Esophagus squamous epithelium (tissue), 5 donors: ENCODE data around the gene HRC. TPM values are rescaled to one million over a fixed set of nuclear protein-coding genes. Genes with fewer than 3 reads are reported as not detected.

ENCODE experiments used
- DNase-seq: peaks from one replicate; lab custom pipeline; 2025; lab: John Stamatoyannopoulos, UW
- H3K27ac ChIP-seq, 4 donors: fragments of 200-600 bp; sonication (generic); one replicate each; pipeline ENCODE4 v1.5.1; 2016 to 2019; ENCODE audit warnings: mild to moderate bottlenecking in 1 of 4
- H3K27me3 ChIP-seq, 4 donors: fragments of 200-600 bp; sonication (generic); 1 replicate in 3 of 4; 2 replicates in 1 of 4; pipeline versions ENCODE4 v1.5.1 to v1.6.0; 2017 to 2021; ENCODE audit warnings: antibody characterized with exemption in 1 of 4
- H3K36me3 ChIP-seq, 3 donors: fragments of 200-600 bp; sonication (generic); one replicate each; pipeline ENCODE4 v1.5.1; 2016 to 2019
- H3K4me1 ChIP-seq, 3 donors: fragments of 200-600 bp; sonication (generic); one replicate each; pipeline ENCODE4 v1.5.1; 2017 to 2019
- H3K4me3 ChIP-seq, 4 donors: fragments of 200-600 bp; sonication (generic); 1 replicate in 3 of 4; 2 replicates in 1 of 4; pipeline ENCODE4 v1.5.1; 2016 to 2019; ENCODE audit warnings: mild to moderate bottlenecking in 2 of 4, moderate library complexity in 1 of 4
- H3K9me3 ChIP-seq, 3 donors: fragments of 200-600 bp; sonication (generic); one replicate each; pipeline ENCODE4 v1.5.1; 2016 to 2019
- POLR2A ChIP-seq, 4 donors: fragments of 450-650 bp; IDR thresholded peaks; one replicate each; pipeline ENCODE4 v1.6.1; 2017; ENCODE audit warnings: antibody characterized with exemption in 4 of 4, mild to moderate bottlenecking in 4 of 4, moderate library complexity in 3 of 4
- WGBS, 2 donors: methylation state at CpG; one replicate each; pipeline ENCODE4 v1.1.5; 2018; 5-methylcytosine and 5-hydroxymethylcytosine counted together
- intact Hi-C: fragments of 100-400 bp; cut with DNase I; formaldehyde crosslinking; loops from one replicate; pipeline ENCODE4 v1.15.0; 2022
- total RNA-seq, 4 donors: library from RNA; depleted of rRNA; stranded (reverse); fragments of >200 nt; gene quantifications; one replicate each; pipeline ENCODE4 v1.1.0, GENCODE V29; 2016
- TF ChIP-seq, protein P1 (sequence below), 6 experiments: fragments of 450-650 bp in 4 of 6; fragments of 200-600 bp in 2 of 6; sonication (generic) in 2 of 6; IDR thresholded peaks; one replicate each; pipeline ENCODE4 v1.5.1; 2016 to 2019; ENCODE audit warnings: antibody characterized with exemption in 6 of 6, mild to moderate bottlenecking in 4 of 6, moderate library complexity in 4 of 6
- donor health status: DM: yes; HTN: yes; CAD: no.

HRC gene
- total RNA-seq, 4 donors from 2014 or later, result 0.13 to 1.1 (median 0.38) TPM

GRCh38 chr19:49117677-49118564 lies 37.3 kb downstream of the HRC start:
- Histone ChIP-seq H3K4me3 (peak overlapping the region; percentile 57 to 79 (median 72)), H3K9me3 (no peaks in the 10 kb centered on the region), H3K4me1 (peaks cover 25 to 62% (median 29%) of the 10 kb centered on the region in 3 donors), H3K27ac (peak overlapping the region; percentile 93 to 98 (median 94)), H3K36me3 (no peaks in the 10 kb centered on the region), H3K27me3 (peaks cover 0 to 5% (median 0%) of the 10 kb centered on the region in 4 donors)
- TF ChIP-seq POLR2A (IDR thresholded peaks at IDR 0.05), result no peak
- TF ChIP-seq, protein P1, sequence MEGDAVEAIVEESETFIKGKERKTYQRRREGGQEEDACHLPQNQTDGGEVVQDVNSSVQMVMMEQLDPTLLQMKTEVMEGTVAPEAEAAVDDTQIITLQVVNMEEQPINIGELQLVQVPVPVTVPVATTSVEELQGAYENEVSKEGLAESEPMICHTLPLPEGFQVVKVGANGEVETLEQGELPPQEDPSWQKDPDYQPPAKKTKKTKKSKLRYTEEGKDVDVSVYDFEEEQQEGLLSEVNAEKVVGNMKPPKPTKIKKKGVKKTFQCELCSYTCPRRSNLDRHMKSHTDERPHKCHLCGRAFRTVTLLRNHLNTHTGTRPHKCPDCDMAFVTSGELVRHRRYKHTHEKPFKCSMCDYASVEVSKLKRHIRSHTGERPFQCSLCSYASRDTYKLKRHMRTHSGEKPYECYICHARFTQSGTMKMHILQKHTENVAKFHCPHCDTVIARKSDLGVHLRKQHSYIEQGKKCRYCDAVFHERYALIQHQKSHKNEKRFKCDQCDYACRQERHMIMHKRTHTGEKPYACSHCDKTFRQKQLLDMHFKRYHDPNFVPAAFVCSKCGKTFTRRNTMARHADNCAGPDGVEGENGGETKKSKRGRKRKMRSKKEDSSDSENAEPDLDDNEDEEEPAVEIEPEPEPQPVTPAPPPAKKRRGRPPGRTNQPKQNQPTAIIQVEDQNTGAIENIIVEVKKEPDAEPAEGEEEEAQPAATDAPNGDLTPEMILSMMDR (IDR thresholded peaks at IDR 0.05), result no peak
- no peak for DNase-seq
- WGBS, 2 donors, result 37 to 57% methylated on average over 10 to 14 of the region's 26 CpGs
- intact Hi-C loops, result no loop called here

- DNase-seq, result no peak
- Histone ChIP-seq H3K9me3 (no peaks in the 10 kb centered on the region), H3K27me3 (peaks cover 0 to 5% (median 0%) of the 10 kb centered on the region in 4 donors), H3K4me3 (no peak overlapping the region), H3K36me3 (no peaks in the 10 kb centered on the region), H3K27ac (no peak overlapping the region), H3K4me1 (peaks cover 25 to 64% (median 29%) of the 10 kb centered on the region in 3 donors)
- WGBS, 2 donors, result 33% methylated on average over 1 of the region's 1 CpG
- no peak for TF ChIP-seq POLR2A (IDR thresholded peaks at IDR 0.05)
- TF ChIP-seq, protein P1 (IDR thresholded peaks at IDR 0.05), result no peak
- intact Hi-C loops, result no loop called here
These were observed 38.7 kb downstream of the HRC start for GRCh38 chr19:49116544-49116943.

DNA sequence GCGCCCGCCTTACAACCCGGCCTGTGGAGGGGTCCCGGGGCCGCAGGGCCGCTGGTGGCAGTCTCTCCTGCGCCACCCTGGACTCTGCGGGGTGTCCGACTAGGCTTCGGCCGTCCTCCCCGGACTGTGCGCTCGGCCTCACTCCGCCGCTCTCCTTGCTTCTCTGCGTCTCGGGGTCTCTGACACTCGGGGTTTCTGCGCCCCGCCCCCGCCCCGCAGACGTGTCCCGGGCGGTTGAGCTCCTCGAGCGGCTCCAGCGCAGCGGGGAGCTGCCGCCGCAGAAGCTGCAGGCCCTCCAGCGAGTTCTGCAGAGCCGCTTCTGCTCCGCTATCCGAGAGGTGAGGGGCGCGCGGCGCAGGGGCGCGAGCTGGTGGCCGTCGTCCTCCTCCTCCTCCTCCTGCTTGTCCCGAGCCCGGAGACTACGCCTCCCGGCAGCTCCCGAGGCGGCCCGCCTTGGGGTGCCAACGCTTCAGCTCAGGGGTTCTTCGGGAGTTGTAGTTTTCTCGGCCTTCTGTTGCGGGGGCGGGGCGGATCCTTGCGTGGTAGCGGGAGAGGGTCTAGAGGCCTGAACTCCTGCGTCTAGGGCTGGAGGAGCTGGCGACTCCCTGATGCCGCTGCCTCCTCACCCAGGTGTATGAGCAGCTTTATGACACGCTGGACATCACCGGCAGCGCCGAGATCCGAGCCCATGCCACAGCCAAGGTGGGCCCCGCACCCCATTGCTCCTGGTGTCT lies 40.4 kb downstream of the HRC start:
- Histone ChIP-seq H3K36me3 (no peaks in the 10 kb centered on the region), H3K4me1 (peaks cover 19 to 65% (median 24%) of the 10 kb centered on the region in 3 donors), H3K27ac (peak overlapping the region; percentile 76 to 90 (median 83)), H3K4me3 (peak overlapping the region; percentile 81 to 90 (median 85)), H3K27me3 (no peaks in the 10 kb centered on the region), H3K9me3 (no peaks in the 10 kb centered on the region)
- intact Hi-C loops, result no loop called here
- no peak for DNase-seq
- WGBS, 2 donors, result 51 to 76% methylated on average over 7 to 11 of the region's 68 CpGs
- TF ChIP-seq POLR2A (IDR thresholded peaks at IDR 0.05), result peak in 1 of 4 donors; percentile 14
- TF ChIP-seq, protein P1 (IDR thresholded peaks at IDR 0.05), result no peak

GRCh38 chr19:49113762-49114629 lies 41.2 kb downstream of the HRC start, which contains the start of gene LIN7B:
LIN7B (plus strand) TSS chr19:49114370; CDS start chr19:49114405, 35 bp downstream.
- peaks cover 14 to 58% (median 19%) of the 10 kb centered on the region in 3 donors for H3K4me1 ChIP-seq
- 1% methylated on average over 9 to 25 of the region's 66 CpGs for WGBS, 2 donors
- DNase-seq, result no peak
- no peaks in the 10 kb centered on the region for H3K27me3 ChIP-seq
- H3K9me3 ChIP-seq, result no peaks in the 10 kb centered on the region
- H3K4me3 ChIP-seq, result peak within 1 kb of the TSS; percentile 81 to 90 (median 85)
- peak within 1 kb of the TSS; percentile 76 to 90 (median 83) for H3K27ac ChIP-seq
- intact Hi-C loops, result no loop called here
- peaks cover 0 to 8% (median 2%) of the 10 kb centered on the region in 3 donors for H3K36me3 ChIP-seq
- TF ChIP-seq POLR2A (IDR thresholded peaks at IDR 0.05), result peak in 1 of 4 donors; percentile 38
- TF ChIP-seq, protein P1 (IDR thresholded peaks at IDR 0.05), result peak; percentile 26 to 72 (median 49)
